ENCODE results near the gene CRMP1.
"Not testable (repeated sequence)": the region's sequence is repeated elsewhere in the genome, so short reads cannot be mapped to it uniquely, and the experiment has no call there.

The CRMP1 gene

DNA sequence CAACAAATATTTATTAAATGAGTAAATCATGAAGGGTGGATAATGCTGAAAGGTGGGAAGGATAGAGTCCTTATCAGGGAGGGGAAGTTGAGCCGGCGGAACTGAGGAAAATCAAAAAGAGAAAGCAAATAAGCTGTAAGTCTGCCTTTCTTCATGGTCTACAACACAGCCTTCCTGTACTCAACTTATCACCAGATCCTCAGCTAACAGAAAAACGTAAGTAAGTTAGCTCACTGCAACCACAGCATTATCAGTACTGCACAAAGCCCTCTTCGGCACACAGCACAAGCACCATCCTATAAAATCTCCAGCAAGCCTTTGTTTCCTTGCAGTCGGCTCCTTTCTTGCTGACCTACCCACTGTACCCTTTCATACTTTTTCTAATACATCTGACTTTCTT, 70.3 kb downstream of the CRMP1 start:
- no peak for DNase-seq (ENCODE audit: low read depth in 3 of 3)

DNA sequence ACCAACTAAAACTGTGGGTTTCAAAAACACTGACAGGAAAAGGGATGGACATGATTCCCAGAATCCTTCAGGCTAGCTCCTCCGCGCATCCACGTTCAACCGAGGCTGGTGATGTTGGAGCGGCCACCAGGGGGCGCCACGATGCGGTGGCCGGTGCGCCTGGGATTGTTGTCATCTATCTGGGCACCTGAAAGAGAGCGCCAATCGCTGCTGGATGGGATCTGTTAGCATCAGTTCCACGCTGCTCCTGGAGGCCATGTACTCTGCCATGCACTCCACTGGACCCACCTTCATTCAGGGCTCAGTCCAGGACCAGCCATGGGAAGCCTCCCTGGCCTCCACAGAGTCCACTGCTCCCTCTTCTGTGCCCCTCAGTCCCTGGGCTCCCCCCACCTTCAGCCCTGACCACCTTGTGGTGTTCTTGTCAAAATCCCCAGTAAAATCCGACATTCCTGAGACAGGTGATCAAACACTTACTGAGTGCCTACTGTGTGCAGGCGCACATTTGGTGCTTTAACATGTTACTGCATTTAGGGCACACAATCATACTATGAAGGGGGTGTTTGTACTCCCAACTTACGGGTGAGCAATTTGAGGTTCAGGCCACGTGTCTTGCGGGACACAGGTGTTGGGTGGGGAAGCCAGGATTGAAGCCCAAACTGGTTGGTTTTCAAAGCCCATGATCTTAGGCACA, 71.1 kb downstream of the CRMP1 start:
- DNase-seq (ENCODE audit: low read depth in 3 of 3): no peak

DNA sequence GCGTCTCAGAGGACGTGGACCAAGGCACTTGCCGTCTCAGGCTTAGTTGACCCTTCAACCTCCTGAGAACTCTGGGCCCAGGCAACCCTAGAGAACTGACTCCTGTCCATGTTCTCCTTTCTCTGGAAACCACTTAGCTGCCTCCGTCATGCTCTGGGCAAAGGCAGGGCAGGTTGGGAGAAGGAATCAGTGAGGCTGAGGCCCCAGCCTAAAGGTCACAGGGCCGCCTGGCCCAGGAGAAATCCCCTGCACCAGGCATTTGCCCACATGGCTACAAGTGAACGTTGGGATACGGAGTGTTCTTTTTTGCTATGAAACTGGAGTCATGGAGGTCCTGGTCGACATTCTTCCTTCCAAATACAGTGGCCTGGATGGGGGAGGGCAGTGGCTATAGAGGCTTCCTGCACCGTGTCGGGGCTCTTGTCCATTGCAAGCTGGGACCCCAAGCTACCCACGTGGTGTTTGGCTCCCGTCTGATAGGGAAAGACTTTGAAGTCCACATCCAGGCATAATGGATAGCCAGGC, 76.0 kb downstream of the CRMP1 start:
- DNase-seq (ENCODE audit: low read depth in 3 of 3): no peak

DNA sequence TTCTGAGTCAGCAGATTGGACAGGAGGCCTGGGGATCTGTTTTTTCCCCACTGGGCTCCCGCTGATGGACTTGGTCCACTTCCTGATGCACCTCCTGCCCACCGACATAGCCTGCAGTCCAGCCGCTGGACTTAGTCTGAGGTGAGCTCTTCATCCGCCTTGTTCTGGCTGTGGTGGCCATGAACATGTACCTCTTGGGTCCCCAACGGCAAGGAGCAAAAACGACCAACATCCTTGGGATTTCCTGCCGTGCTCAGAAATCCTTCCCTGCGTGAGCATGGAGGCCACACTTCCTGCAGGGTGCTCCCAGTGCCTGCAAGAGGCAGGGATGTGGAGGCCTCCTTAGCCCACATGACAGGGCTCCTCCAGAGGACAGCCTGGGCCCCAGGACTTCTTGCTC, 76.8 kb downstream of the CRMP1 start:
- DNase-seq (ENCODE audit: low read depth in 3 of 3): no peak

DNA sequence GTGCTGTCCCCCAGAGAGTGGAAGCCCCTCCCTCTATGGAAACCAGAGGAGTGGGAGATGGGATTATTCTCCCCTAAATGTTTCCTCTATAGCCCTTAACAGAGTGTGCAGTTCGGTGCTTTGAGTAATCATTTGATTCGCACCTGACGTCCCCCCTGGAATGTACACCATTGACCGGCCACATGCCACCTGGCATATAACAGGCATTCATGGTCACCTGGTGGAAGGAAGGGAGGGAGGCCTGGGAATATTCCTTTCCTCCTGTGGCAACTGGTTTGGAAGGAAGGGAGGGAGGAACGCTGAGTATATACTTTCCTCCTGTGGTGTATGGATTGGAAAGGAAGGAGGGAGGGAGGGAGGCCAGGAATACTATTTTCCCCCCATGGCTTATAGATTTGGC, 77.2 kb downstream of the CRMP1 start:
- DNase-seq (ENCODE audit: low read depth in 3 of 3): no peak

DNA sequence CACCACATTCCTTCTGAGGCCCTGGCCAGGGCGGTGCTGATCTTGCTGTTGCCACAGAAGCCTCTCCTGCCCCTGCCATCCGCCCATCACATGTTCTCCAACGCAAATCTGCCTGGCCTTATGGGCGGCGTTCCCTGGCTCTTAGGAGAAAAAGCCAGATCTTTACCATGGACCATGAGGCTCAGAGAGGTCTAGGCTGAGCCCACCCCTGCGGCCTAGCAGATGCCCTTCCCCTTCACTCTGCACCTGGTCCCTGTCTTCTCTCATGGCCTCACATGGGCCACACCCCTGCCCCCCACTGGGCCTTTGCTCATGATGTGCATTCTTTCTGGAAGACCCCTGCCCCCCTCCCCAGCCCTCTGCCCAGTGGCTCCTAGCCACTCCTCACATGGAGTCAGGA, 78.5 kb downstream of the CRMP1 start:
- no peak for DNase-seq (ENCODE audit: low read depth in 3 of 3)

DNA sequence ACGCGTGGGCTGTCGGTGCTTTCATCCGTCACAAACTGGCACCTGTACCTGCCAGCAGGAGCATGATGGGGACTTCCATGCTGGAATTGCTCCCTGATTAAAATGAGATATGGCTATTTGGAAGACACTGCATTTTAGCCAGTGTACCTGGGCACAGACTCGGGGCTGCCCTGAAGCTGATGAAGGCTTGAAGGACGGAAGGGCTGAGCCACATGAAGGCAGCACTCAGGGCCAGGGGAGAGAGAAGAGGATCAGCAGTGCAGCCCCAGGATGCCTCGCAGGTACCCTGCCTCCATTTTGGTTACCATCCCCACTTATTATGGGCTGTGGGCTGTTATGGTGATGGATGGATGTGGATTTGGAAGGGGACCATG, 79.0 kb downstream of the CRMP1 start:
- DNase-seq (ENCODE audit: low read depth in 3 of 3): no peak

DNA sequence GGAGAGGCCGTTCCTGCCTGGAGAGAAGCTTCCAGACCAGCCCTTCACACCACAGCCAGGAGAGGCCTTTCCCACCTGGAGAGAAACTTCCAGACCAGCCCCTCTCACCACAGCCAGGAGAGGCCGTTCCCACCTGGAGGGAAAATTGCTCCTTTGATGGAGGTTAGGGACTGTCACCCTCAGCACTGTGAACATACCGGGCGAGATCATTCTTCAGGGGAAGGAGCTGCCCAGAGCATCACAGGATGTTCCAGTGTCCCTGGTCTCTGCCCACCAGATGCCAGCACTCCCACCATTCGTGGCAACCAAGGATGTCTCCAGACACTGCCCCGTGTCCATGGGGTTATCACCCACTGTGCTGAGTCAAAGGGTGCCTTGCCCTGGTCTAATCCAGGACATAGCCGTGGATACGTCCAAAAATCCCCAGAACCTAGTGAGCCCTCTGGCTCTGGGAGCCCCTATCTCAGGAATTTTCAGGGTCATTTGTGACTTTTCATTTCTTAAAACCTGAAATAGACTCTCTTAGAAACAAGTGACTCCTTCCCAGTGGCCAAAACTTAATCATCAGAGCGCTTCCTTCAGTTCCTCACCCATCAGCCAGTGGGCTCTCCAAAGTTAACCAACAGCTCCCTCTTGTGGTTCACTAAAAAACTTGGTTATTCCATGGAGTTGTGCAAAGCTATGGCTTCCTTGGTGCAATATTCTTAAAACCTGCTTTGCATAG, 80.2 kb downstream of the CRMP1 start:
- no peak for DNase-seq (ENCODE audit: low read depth in 3 of 3)

DNA sequence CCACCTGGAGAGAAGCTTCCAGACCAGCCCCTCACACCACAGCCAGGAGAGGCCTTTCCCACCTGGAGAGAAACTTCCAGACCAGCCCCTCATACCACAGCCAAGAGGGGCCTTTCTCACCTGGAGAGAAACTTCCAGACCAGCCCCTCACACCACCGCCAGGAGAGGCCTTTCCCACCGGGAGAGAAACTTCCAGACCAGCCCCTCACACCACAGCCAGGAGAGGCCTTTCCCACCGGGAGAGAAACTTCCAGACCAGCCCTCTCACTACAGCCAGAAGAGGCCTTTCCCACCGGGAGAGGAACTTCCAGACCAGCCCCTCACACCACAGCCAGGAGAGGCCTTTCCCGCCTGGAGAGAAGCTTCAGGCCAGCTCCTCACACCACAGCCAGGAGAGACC, 80.8 kb downstream of the CRMP1 start:
- DNase-seq (ENCODE audit: low read depth in 3 of 3): not testable (repeated sequence)

DNA sequence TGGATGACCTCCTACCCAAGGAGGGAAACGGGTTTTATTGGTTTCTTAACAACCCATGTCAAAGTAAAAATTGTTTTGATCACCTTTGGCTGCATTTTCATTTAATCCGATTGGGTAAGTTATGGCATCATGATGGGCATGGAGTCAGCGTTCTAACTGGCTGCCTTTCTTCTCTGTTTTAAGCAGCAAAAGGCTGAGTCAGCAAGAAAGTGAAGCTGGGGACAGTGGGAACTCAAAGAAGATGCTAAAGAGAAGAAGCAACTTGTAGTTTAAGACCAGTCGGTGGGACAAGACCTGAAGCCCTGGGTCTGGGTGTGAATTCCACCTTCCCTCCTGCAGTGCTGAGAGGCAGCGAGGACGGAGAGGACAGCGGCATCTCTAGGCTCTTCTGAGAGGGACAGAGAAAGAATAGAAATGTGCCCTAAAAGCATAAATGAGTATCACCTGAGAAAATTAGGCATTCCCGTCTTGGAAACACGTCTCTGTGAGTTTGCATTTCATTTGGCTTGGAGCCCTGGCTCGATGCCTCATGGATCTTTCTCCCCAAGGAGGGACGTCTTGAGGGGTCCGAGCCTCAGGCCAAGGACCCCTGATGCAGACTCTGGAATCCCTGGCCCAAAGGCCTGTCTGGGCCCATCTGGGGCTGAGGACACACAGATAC, 82.0 kb downstream of the CRMP1 start:
- DNase-seq (ENCODE audit: low read depth in 3 of 3): no peak

DNA sequence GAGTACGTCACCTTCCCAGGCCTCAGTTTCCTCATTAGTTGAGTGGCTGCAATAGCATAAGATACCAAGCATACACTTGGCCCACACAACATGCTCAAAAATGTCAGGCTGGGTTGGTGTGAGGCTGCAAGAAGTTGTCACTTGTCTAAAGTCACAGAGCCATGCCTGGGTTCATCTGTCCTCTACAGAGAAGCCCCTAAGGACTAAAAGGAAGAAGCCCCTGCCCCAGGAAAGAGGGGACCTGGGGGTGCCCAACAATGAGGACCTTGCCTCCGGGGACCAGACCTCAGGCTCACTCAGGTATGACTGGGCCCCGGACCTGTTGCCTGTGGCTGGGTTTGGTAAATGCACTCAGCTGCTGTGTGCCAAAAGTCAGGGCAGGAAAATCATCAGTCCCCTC, 82.7 kb downstream of the CRMP1 start:
- DNase-seq (ENCODE audit: low read depth in 3 of 3): no peak

DNA sequence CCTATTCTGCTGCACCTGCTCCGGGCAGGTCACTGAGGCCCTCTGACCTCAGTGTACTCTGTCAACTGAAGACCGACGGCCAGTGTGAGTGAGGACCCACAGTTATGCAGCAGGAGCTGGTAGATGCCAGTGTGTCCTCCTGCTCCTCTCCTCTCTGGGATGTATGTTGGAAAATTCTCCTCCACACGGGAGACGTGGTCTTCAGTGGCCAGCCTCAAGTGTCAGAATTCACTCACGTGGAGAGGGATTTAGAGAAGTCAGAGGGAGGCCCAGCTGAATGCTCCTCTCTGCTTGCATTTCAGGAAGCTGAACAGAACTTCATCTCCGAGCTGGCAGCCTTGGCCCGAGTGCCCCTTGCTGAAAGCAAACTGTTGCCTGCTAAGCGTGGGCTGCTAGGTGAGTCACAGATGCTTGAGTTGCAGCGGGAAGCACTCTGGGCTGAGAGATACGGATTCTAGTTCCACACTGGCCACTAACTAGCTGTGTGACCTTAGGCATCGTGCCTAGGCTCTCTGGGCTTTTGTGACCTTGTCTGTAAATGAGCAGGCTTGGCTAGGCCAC, 83.6 kb downstream of the CRMP1 start:
- no peak for DNase-seq (ENCODE audit: low read depth in 3 of 3)

DNA sequence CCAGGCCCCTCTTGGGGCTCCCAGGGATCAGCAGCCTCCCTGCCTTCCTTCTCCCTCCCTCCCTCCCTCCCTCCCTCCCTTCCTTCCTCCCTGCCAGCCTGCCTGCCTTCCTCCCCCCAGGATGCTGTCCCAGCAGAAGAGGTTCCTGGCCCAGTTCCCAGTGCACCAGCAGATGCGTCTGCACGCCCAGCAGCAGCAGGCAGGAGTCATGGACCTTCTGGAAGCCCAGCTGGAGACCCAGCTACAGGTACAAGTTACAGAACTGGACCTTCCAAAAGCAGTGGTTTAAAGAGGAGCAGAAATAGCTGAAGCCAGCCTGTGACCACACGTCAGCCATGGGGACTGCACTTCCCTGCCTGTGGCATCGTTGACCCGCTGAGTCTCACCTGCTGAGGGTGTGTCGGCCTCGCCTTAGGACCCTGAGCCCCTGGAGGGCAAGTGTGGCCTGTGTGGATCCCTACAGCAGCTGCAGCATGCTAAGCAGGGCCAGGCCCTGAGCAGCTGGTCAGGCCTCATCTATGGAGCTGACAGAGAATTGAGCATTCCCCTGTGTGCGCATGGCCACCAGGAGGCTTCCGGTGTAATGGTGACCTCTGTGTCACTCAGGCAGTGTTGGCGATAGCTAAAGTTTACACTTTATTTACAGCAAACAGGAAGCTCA, 84.7 kb downstream of the CRMP1 start:
- DNase-seq (ENCODE audit: low read depth in 3 of 3): no peak

DNA sequence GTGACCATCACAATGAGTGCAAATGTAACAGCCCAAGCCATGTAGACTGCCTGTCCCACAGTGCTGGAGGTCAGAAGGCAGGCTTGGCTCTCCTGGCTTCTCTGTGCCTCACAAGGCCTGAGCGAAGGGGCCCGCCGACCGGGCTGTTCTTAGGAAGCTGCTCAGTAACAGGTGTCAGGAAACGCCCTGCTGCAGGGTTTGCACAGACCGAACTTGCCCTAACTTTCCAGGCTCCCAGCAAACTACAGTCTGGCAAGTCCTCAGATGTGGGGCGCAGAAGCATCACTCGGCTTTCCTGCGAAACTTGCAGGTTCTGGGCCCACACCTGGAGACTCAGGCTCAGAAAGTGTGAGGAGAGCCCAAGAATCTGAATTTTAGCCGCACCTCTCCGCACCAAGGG, 87.6 kb downstream of the CRMP1 start:
- no peak for DNase-seq (ENCODE audit: low read depth in 3 of 3)

DNA sequence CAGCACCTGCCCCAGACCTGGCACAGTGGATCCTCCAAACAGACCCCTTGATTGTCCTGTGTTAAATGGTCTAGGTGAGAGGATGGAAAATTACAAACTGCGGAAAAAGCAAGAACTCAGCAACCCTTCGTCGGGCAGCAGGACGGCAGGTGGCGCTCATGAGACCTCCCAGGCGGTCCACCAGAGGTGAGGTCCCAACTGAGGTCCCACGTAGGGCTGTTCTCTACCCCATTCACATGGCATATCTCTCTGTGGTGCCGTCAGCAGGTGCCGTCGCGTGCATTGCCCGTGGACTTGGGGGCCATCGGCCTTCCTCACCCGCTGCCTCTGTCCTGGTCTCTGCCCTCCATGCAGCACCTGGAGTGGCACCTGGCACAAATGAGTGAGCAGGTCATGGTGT, 88.2 kb downstream of the CRMP1 start:
- no peak for DNase-seq (ENCODE audit: low read depth in 3 of 3)

DNA sequence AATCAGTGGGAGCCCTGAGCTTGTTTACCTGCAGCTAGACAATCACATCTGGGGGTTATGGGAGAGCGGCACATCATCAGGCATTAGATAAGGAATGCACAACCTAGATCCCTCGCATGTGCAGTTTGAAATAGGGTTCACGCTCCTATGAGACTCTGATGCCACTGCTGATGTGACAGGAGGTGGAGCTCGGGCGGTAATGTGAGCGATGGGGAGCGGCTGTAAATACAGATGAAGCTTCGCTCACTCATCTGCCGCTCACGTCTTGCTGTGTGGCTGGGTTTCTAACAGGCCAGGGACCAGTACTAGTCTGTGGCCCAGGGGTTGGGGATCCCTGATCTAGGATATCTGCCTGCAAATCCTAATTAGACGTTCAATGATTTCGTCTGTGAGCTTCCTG, 90.3 kb downstream of the CRMP1 start:
- no peak for DNase-seq (ENCODE audit: low read depth in 3 of 3)

DNA sequence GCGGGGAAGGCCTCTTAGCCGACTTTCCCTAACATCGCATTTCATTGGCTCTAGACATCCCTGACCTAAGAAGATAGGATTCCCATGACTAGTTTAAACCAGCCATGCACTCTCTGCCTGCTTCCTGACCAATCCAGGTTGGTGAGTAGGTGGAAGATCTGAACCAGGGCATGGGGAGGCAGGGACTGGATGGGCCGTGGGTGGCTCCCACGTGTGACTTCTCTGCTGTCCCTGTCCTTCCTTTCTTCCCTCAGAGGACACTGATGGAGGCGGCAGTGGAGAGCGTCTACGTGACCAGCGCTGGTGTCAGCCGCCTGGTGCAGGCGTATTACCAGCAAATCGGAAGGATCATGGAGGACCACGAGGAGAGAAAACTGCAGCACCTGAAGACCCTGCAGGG, 91.2 kb downstream of the CRMP1 start:
- no peak for DNase-seq (ENCODE audit: low read depth in 3 of 3)

DNA sequence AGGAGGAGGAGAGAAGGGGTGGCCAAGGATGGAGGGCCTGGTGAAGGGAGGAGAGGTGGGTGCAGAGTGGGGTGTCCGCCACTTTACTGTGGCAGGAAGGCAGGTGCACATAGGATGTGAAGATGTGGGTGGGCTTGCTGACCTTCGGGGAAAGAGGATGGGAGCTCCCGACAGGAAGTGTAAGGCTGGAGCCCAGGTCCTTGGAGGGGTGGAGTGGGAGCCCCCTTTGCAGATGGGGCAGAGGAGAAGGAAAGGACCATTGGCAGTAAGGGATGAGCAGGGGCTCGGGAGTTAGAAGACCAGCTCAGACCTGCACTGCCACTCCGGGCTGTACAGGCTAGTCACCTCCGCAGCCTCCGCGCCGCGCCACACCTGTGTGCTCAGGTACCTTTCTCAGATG, 92.4 kb downstream of the CRMP1 start:
- no peak for DNase-seq (ENCODE audit: low read depth in 3 of 3)

DNA sequence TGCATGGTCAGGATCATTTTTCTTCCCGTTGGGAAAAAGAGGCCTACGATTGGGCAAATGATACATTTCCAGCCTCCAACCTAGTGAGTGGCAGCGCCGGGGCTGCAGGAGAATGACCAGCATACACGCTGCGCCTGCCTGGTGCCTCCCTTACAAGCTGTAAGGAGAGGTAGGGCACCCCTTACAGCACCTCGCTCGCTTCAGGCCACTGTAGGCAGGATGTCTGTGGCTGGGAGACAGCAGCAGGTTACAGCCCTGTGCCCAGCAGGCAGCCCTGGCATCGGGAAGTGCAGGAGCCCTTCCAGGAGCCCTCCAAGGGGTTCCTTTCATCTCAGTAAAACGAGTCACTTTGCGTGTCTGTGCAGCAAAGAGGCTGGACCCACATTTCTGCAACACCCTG, 93.5 kb downstream of the CRMP1 start:
- DNase-seq (ENCODE audit: low read depth in 3 of 3): no peak

DNA sequence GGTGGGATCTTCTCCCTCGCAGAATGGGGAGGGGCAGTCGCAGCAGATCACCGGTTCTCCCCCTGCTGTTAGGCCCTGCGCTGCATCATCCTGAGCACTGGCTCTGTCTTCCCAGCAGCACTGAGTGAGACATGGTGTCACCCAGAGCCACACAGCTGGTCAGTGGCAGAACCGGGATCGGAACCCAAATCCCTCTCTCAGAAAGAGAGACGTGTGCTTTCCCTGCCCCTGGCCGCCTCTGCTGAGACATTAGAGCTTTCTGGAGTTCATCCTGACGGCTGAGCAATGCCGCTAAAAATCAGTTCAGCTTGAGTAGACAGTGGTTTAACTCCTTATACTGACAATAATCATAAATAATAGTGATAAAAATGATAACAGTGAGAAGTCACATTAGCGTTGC, 93.9 kb downstream of the CRMP1 start:
- DNase-seq (ENCODE audit: low read depth in 3 of 3): no peak

DNA sequence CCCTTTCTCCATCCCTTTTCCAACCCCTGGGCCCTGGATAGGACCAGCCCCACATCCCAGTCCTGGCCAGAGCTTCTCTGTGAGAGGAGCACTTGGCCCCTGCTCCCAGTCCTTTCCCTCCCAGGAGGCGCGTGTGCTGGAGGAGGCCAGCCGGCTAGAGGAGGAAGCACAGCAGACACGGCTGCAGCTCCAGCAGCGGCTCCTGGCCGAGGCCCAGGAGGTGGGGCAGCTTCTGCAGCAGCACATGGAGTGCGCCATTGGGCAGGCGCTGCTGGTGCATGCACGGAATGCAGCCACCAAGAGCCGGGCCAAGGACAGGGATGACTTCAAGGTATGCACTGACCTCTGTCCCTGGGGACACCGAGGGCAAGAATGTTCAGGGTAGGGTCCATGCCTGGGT, 94.4 kb downstream of the CRMP1 start:
- DNase-seq (ENCODE audit: low read depth in 3 of 3): no peak

DNA sequence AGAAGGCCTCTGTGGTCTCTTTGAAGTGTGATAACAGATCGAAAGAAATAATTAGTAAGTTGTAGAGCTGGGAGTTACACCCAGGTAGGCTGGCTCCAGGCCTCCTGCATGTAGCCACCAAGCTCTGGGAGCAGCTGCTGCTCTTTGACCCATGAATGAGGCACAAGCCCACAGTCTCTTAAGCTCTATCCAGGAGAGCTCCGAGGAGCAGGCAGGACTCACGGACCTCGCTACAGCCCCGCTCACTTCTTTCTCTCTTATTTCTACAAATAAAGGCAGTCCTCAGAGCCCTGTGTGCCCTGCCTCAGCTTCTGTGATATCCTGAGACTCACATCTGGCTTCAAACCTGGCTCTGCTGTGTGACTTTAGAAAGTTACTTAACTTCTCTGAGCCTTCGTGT, 95.0 kb downstream of the CRMP1 start:
- DNase-seq (ENCODE audit: low read depth in 3 of 3): no peak

All from stimulated activated CD4-positive, alpha-beta T cell treated with anti-CD3 and anti-CD28 coated beads, TNF-alpha, amount 100 ng/mL, for 4 hours (primary cell).